ENCODE data around the gene SMG9. TPM values are rescaled to one million over a fixed set of nuclear protein-coding genes. Genes with fewer than 3 reads are reported as not detected.

SMG9 gene
- total RNA-seq, 1 experiment from 2014 or later = 49.9 TPM

DNA sequence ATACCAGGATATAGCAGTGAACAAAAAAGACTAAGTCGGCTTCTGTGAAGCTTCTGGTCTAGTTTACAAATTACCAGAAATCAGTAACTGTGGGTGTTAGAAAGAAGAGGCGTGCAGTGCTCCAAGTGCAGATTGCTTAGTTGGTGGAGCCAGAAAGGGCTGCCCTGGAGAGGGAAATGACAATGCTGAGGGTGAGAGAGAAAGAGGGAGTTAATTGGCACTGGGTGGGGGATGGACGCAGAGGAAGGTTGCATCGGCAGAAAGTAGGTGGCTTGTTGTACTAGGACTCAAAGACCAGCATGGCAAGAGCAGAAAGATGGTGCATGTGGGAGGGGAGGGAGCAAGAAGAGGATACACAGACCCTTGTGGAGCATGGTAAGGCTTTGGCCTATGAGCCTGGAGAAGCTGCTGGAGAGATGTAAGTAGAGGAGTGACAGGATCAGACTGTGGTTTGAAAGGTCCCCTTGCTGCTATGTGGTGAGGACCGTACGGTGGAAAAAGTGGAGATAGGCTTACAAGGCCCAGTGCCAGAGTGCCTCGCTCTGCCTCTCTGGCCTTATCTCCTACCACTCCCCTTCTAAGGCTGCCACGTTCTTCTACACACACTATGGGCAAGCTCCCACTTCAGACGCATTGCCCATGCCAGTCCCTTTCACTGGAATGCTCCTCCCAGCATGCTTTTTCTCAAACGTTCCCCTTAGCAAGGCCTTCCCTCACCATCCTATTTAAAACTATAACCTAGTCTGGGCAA is 13.5 kb downstream of the SMG9 start:
- H3K36me3 ChIP-seq (ENCODE audit: control insufficient read depth, insufficient read depth, low read length) = peaks cover 11% of the 10 kb centered on the region
- in situ Hi-C loops (cut with HindIII; ENCODE audit: low pct_unique_long_range_greater_than_20kb, low sequenced_read_pairs) = no loop called here
- DNase-seq (ENCODE audit: low read depth, low spot score) (no peak), ATAC-seq (no peak)
- no peak overlapping the region for H3K27ac ChIP-seq (ENCODE audit: low read length)
- H3K9me3 ChIP-seq (ENCODE audit: control insufficient read depth, insufficient read depth, low read depth, low read length) = no peaks in the 10 kb centered on the region
- no peaks in the 10 kb centered on the region for H3K4me1 ChIP-seq (ENCODE audit: control insufficient read depth, insufficient read depth, low read length)
- no TSS peak for BruUV-seq (replicated peaks)
- H3K4me3 ChIP-seq (ENCODE audit: low read depth in 2 of 2, low read length in 2 of 2) = no peak overlapping the region
- no peak for TF ChIP-seq SIN3A (IDR thresholded peaks at IDR 0.05; ENCODE audit: borderline replicate concordance, insufficient read depth, low read depth, low read length)
- TF ChIP-seq POLR2AphosphoS5 (IDR thresholded peaks at IDR 0.05; ENCODE audit: low read depth, low read length) = no peak
- TF ChIP-seq CTCF (IDR thresholded peaks at IDR 0.05) = no peak
- TF ChIP-seq, protein P1, sequence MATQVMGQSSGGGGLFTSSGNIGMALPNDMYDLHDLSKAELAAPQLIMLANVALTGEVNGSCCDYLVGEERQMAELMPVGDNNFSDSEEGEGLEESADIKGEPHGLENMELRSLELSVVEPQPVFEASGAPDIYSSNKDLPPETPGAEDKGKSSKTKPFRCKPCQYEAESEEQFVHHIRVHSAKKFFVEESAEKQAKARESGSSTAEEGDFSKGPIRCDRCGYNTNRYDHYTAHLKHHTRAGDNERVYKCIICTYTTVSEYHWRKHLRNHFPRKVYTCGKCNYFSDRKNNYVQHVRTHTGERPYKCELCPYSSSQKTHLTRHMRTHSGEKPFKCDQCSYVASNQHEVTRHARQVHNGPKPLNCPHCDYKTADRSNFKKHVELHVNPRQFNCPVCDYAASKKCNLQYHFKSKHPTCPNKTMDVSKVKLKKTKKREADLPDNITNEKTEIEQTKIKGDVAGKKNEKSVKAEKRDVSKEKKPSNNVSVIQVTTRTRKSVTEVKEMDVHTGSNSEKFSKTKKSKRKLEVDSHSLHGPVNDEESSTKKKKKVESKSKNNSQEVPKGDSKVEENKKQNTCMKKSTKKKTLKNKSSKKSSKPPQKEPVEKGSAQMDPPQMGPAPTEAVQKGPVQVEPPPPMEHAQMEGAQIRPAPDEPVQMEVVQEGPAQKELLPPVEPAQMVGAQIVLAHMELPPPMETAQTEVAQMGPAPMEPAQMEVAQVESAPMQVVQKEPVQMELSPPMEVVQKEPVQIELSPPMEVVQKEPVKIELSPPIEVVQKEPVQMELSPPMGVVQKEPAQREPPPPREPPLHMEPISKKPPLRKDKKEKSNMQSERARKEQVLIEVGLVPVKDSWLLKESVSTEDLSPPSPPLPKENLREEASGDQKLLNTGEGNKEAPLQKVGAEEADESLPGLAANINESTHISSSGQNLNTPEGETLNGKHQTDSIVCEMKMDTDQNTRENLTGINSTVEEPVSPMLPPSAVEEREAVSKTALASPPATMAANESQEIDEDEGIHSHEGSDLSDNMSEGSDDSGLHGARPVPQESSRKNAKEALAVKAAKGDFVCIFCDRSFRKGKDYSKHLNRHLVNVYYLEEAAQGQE (IDR thresholded peaks at IDR 0.05; ENCODE audit: insufficient read depth in 1 of 2, low read depth in 2 of 2, low read length in 1 of 2) = no peak
- TF ChIP-seq TCF7L2 (IDR thresholded peaks at IDR 0.05; ENCODE audit: low read depth, low read length) = no peak
- CTCF ChIA-PET = no interaction called here
- intact Hi-C loops (cut with micrococcal nuclease; ENCODE audit: unreplicated experiment) = no loop called here
- POLR2A ChIA-PET = no interaction called here
- H3K27me3 ChIP-seq (ENCODE audit: control insufficient read depth, insufficient read depth, low read length) = no peaks in the 10 kb centered on the region

- no peak overlapping the region for H3K27ac ChIP-seq (ENCODE audit: low read length)
- intact Hi-C loops (cut with micrococcal nuclease; ENCODE audit: unreplicated experiment) (no loop called here), in situ Hi-C loops (cut with HindIII; ENCODE audit: low pct_unique_long_range_greater_than_20kb, low sequenced_read_pairs) (no loop called here)
- H3K27me3 ChIP-seq (ENCODE audit: control insufficient read depth, insufficient read depth, low read length) = no peaks in the 10 kb centered on the region
- no peak overlapping the region for H3K4me3 ChIP-seq (ENCODE audit: low read depth in 2 of 2, low read length in 2 of 2)
- ChIA-PET POLR2A (no interaction called here), CTCF (interaction anchor here (0.6 kb wide), 1 partner anchor 31 kb away, joined by 4 read pairs; no protein-coding TSS in a partner anchor)
- BruUV-seq (replicated peaks) = no TSS peak
- no peak for ATAC-seq
- no peaks in the 10 kb centered on the region for H3K9me3 ChIP-seq (ENCODE audit: control insufficient read depth, insufficient read depth, low read depth, low read length)
- no peak for DNase-seq (ENCODE audit: low read depth, low spot score)
- TF ChIP-seq POLR2AphosphoS5 (IDR thresholded peaks at IDR 0.05; ENCODE audit: low read depth, low read length) = no peak
- TF ChIP-seq CTCF (IDR thresholded peaks at IDR 0.05) = no peak
- TF ChIP-seq TCF7L2 (IDR thresholded peaks at IDR 0.05; ENCODE audit: low read depth, low read length) = no peak
- TF ChIP-seq SIN3A (IDR thresholded peaks at IDR 0.05; ENCODE audit: borderline replicate concordance, insufficient read depth, low read depth, low read length) = no peak
- TF ChIP-seq, protein P1 (IDR thresholded peaks at IDR 0.05; ENCODE audit: insufficient read depth in 1 of 2, low read depth in 2 of 2, low read length in 1 of 2) = no peak
- peaks cover 3% of the 10 kb centered on the region; the same call in 1 of the 2 replicates for H3K36me3 ChIP-seq (ENCODE audit: control insufficient read depth, insufficient read depth, low read length)
- no peaks in the 10 kb centered on the region for H3K4me1 ChIP-seq (ENCODE audit: control insufficient read depth, insufficient read depth, low read length)
Observed at GRCh38 chr19:43739439-43740235, 15.1 kb downstream of the SMG9 start.
